ENCODE measurements around the gene PARD3. TPM values are rescaled to one million over a fixed set of nuclear protein-coding genes. Genes with fewer than 3 reads are reported as not detected.

The PARD3 gene
- total and polyA plus RNA-seq, 10 of the 15 experiments (the other 5 are each of a cell fraction or from before 2014, with no cell fraction given) = 2.6 to 43.1 (median 13.9) TPM

GRCh38 chr10:34717429-34717828, 97.7 kb downstream of the PARD3 start:
- FAIRE-seq (no peak), ATAC-seq (no peak), DNase-seq (ENCODE audit: low read depth, low spot score) (no peak)
- RAD21 ChIA-PET (ENCODE audit: unreplicated experiment) = no interaction called here
- TF ChIP-seq RAD51 (IDR thresholded peaks at IDR 0.05) = no peak
- no peak for TF ChIP-seq NRF1 (conservative IDR thresholded peaks at IDR 0.05; ENCODE audit: low read depth, low read length)
- no peak for TF ChIP-seq ZNF592 (IDR thresholded peaks at IDR 0.05)
- TF ChIP-seq ZBTB33 (IDR thresholded peaks at IDR 0.05) = no peak
- TF ChIP-seq ZBTB11 (CRISPR knock-in tag; IDR thresholded peaks at IDR 0.05) = no peak
- Histone ChIP-seq H2AFZ (ENCODE audit: control insufficient read depth, low read depth, low read length) (no peak overlapping the region), H3K79me2 (ENCODE audit: control insufficient read depth, insufficient read depth, low read length) (no peaks in the 10 kb centered on the region), H3K9me3 (replicated peaks; ENCODE audit: control insufficient read depth, insufficient read depth, low read length) (no peaks in the 10 kb centered on the region), H3K4me3 (no peak overlapping the region), H3K27ac (ENCODE audit: control insufficient read depth, insufficient read depth) (no peak overlapping the region), H3K9ac (ENCODE audit: control insufficient read depth, insufficient read depth, low read length) (no peak overlapping the region), H4K20me1 (ENCODE audit: control insufficient read depth, insufficient read depth) (no peaks in the 10 kb centered on the region), H3K27me3 (replicated peaks in 1 of 2; ENCODE audit: control insufficient read depth in 2 of 2, insufficient read depth in 2 of 2, low read length in 1 of 2) (0 out of 4 replicates have a peak, but pooled peaks cover 0 to 3% of the 10 kb centered on the region in 2 experiments), H3K36me3 (ENCODE audit: control insufficient read depth in 2 of 2, insufficient read depth in 2 of 2, low read length in 1 of 2) (no peaks in the 10 kb centered on the region; a peak in 1 of 4 replicates), H3K4me2 (ENCODE audit: control insufficient read depth, insufficient read depth) (no peak overlapping the region), H3K4me1 (ENCODE audit: control insufficient read depth, insufficient read depth, low read length) (no peaks in the 10 kb centered on the region)
- no TSS peak for BruUV-seq (replicated peaks)
- POLR2A ChIA-PET = interaction anchor here (0.7 to 0.9 kb wide), 2 partner anchors 63 to 74 kb away, joined by 4 read pairs; no protein-coding TSS in a partner anchor
- CTCF ChIA-PET = no interaction called here
- SMC1A ChIA-PET (ENCODE audit: uncharacterized antibody, unreplicated experiment) = interaction anchor here (0.6 to 0.7 kb wide), 2 partner anchors 12 to 31 kb away, joined by 3 read pairs; no protein-coding TSS in a partner anchor
- intact Hi-C loops (cut with micrococcal nuclease; ENCODE audit: unreplicated experiment) = no loop called here
- in situ Hi-C loops (cut with MboI) = no loop called here
- 56% methylated on average over 7 of the region's 7 CpGs for WGBS (ENCODE audit: insufficient coverage, insufficient replicate concordance, low lambda C conversion rate, missing lambda C conversion rate)

Measured in GM12878 (cell line).